ENCODE results near the gene ERC2.
"Not testable (repeated sequence)": the region's sequence is repeated elsewhere in the genome, so short reads cannot be mapped to it uniquely, and the experiment has no call there.

The ERC2 gene

DNA sequence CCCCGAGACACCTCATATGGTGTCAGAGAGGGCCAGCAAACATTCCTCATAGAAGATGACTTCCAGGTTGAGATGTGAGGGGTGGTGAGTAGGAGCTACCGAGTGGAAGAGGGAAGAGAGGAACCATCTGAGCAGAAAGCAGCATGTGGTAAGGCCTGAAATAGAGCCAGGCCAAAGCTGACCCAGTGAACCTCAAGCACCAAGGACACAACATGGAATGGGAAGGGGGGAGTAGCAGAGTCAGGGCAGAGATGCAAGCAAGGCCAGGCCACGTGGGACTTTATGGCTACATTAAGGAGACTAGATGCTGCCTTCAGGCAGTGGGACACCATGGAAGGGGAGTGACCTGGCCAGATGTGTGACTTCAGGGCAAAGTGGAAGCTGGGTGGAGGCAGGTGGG, 942.8 kb downstream of the ERC2 start:
- DNase-seq (ENCODE audit: low read depth in 2 of 2) = no peak

DNA sequence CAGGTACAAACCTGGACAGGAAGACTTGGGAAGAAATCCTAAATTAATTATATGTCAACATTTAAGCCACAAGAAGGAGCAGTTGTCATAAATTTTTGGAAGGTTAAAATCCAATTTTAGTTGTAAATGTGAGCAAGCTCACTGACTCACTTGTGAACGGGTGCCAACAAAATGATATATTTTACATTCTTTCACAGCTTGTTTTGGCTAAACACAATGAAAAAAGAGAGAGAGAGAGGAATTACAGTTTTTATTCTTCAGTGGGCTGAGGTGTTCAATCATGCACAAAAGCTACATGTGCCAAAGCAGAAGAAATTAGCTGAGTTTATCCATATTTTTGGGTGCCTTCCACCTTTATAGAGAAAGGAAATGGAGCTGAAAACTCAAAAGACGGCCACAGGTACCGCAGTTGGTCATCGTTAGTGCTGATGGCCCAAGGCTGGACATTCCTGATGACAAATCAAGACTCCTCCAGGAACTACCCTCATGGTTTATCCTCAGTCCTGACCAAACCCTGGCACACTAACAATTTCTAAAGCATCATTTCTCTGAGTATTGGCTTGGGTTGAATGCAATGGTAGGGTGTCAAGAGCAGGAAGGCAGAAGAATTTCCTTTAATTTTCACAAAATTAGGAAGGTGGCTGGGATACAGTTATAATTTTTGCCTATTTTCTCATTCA, 943.6 kb downstream of the ERC2 start:
- DNase-seq (ENCODE audit: low read depth in 2 of 2) = no peak

GRCh38 chr3:55523471-55523870, 944.8 kb downstream of the ERC2 start:
- no peak for DNase-seq (ENCODE audit: low read depth in 2 of 2)

DNA sequence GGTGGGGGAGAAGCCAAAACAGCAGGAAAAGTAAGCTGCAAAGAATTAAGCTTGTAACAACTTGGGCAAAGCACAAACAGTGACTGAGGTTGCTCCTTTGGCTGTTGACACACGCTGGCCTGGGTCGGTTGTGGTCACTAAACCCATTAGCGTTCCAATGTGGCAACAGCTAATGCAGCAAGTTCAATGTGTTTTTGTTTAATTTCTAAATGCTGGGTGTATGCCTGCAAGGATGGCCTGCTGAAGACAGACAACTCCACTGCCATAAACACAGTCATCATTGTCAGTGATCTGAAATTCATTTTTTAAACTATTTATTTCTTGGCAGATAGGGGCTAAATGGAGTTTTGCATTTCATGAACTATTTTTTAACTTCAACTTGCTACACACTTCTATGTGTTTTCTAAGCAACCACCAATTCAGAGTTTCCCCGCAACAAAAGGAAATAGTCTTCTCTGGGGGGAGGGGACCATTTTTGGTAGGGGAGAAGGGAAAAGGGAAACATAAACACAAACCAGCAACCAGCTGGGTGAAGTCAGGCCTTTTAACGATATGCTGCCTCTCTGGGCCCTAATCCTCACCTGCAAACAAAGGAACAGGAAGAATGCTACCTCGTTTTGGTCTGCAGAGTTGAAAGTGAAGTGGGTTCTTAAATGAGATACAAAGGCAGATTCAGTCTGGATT, 946.4 kb downstream of the ERC2 start:
- no peak for DNase-seq (ENCODE audit: low read depth in 2 of 2)

DNA sequence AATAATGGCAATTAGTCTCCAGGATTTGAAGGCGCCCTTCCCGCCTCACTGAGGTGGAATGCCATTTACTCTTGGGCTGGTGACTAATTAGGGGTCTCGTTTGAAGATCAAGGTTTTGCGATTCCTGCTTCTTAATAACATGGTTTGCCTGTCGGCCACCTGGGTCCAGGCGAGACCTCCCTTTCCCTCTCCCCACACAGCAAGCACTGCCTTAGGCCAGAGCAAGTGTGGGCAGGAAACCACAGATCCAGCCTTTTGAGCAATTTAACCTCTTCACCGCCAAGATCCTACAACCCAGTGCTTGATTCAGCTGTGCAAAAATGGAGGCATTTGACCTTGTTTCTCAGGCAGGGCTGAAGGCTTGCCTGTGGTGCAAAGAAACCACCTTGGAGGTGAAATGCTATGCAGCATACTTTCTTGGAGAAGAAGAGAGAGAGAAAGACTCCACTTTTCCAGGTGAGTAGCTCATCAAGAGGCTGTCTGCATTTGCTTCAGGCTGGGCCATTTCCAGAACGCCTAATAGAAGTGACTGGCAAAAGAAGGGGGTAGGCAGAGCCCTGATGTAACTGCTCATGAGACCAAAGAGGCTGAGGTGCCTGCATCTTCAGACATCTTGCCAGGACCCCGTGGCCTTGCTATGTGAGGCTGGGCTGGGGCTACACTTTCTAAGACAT, 947.1 kb downstream of the ERC2 start:
- no peak for DNase-seq (ENCODE audit: low read depth in 2 of 2)

DNA sequence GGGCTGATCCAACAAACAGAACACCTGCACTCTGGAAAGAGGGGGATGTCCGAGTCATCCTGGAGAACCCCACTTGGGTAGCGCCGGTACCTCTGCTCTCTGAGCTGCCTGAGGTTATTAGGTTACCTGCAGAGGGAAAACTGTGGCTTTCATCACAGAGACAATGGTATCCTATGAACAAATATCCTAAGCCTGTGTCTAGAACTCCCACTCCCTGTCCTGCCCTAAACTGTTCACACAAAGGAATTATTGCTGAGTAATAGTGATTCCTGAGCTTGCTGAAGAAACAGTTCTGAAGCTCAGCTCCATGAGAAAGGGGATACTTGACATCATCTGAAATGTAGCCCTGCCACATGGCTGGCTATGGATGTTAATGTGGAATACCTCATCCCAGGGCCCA, 949.2 kb downstream of the ERC2 start:
- no peak for DNase-seq (ENCODE audit: low read depth in 2 of 2)

DNA sequence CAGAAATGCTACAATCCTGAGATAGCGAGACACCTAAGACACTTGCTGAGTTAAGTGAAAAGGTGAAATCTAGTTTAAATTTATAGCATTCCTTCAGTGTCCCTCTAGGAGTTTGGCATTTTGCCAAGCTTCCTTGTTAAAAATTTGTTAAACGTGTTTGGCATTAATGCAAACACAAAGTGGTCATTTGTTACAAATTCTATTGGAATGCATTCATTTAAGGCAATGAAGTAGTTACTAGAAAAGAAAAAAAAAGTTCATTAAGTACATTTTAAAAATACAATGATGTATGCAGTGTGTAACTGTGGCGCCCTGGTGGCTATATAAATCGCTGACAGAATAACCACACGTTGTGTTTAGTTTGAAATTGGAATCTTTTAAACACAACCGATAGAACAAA, 949.8 kb downstream of the ERC2 start:
- DNase-seq (ENCODE audit: low read depth in 2 of 2) = no peak

- no peak for DNase-seq (ENCODE audit: low read depth in 2 of 2)
Observed at GRCh38 chr3:55516392-55517030, 951.8 kb downstream of the ERC2 start.

GRCh38 chr3:55515550-55516246, 952.6 kb downstream of the ERC2 start:
- DNase-seq (ENCODE audit: low read depth in 2 of 2) = no peak

- no peak for DNase-seq (ENCODE audit: low read depth in 2 of 2)
Observed at GRCh38 chr3:55514962-55515361, 953.3 kb downstream of the ERC2 start.

DNA sequence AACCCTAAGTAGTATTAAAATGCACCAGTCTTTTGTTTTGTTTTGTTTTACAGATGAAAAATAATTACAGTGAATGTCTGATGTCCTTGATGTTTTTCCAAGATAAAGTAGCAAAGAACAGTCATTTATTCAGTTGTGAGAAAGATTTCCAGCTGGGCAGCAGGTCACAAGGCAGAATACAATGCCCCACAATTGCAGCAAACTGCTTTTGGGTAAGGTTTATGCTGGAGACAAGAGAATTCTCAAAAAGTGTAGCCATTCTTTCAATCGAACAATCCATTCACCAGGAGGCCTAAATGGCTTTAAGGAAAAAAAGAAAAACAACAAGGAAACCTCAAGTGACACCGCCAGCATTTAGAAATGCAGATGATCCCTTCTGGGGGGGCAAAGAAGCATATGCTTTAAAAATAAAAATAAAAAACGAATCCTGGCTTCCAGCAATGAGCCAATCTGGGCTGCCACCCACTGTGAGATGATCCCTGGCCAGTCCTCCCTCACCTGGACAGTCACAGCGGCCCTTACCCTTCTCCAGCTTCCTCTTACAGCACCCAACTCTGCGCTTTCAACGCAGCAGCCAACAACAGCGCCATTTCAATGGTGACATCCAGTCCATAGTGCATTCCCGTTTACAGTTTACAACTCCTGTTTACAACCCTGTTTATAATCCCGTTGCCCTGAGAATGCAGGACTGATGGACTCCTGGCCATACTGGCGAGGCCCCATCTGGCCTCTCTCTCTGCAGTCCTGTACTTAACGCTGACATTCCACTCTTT, 955.5 kb downstream of the ERC2 start:
- no peak for DNase-seq (ENCODE audit: low read depth in 2 of 2)

GRCh38 chr3:55511895-55512570, 956.2 kb downstream of the ERC2 start:
- DNase-seq (ENCODE audit: low read depth in 2 of 2) = no peak

- DNase-seq (ENCODE audit: low read depth in 2 of 2) = no peak
Observed at GRCh38 chr3:55508335-55508734, 959.9 kb downstream of the ERC2 start.

DNA sequence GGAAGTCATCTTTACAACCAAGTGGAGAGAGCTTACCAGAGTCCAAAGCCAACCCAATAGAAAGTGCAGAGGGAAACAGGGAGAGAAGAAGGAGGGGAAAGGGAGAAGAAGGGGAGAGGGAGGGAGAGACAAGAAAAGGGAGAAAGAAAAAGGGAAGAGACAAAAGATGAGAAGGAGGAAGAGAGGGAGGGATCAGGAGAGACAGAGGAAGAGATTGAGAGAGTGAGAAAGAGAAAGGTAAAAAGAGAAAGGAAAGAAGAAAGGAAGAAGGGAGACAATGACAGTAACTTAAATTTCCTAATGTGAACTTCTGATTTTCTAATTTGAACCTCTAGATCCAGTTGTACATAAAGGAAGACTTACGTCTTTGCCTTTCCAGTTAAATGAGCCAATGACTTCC, 960.5 kb downstream of the ERC2 start:
- no peak for DNase-seq (ENCODE audit: low read depth in 2 of 2)

DNA sequence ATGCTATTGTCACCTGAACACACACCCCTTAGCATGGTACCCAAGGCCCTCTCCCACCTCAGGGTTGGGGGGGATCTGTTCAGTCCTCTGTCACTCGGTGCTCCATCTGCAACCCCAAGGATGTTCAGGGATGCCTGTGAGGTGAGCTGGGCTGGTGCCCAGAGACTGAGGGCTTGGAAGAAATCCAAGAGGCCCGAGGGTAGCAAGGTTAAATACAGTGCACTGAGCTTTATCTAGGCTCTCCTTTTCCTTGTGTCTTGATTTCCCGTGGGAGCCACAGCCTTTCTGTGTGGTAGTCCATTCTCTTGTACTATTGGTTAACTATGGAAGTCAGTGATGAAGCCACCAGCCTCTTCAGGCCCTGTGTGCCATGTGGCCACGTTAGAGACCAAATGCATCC, 962.5 kb downstream of the ERC2 start:
- no peak for DNase-seq (ENCODE audit: low read depth in 2 of 2)

GRCh38 chr3:55505102-55505501, 963.2 kb downstream of the ERC2 start:
- DNase-seq (ENCODE audit: low read depth in 2 of 2) = not testable (repeated sequence)

GRCh38 chr3:55501905-55502304, 966.4 kb downstream of the ERC2 start:
- no peak for DNase-seq (ENCODE audit: low read depth in 2 of 2)

- no peak for DNase-seq (ENCODE audit: low read depth in 2 of 2)
Observed at GRCh38 chr3:55500555-55501330, 967.5 kb downstream of the ERC2 start.

DNA sequence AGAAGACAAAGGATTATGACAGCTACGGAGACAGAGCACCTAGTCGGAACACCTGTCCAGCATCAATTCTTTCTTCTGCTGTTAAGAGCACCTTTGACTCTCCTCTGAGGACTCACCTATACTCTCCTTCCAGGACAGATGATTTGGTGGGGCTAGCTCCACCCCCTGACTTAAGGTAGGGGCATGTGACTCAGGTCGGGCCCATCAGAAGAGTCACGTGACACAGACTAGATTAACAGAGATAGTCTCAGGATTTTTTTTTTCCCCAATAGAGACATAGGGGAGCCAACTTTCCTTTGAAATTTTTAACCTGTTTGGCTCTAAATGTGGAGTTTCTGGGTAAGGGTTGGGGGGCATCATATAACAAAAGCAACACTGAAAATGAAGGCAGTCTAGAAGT, 969.7 kb downstream of the ERC2 start:
- no peak for DNase-seq (ENCODE audit: low read depth in 2 of 2)

DNA sequence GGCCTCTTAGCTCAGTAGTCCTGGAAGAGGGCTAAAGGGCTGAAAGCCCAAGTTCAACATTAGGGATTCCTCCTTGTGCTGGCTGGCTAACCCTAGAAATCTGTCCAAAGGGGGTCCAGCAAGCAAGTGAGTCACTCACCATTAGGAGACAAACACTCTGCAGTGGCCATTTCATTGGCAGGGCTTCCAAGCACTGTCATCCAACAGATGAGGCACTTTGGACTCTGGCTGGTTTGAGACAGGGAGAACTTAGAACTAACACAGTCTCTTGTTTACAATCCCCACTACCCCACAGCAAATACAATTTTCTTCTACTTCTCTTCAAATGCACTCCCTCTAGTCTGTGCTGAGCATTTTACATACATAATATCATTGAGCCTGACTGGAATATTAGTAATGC, 971.0 kb downstream of the ERC2 start:
- no peak for DNase-seq (ENCODE audit: low read depth in 2 of 2)

Data from stimulated activated CD4-positive, alpha-beta T cell treated with anti-CD3 and anti-CD28 coated beads, Interleukin-1b, Interleukin-23, amount 100 ng/mL, for 1 hour (primary cell).